ENCODE measurements around the gene SPOCD1. TPM values are rescaled to one million over a fixed set of nuclear protein-coding genes. Genes with fewer than 3 reads are reported as not detected.

SPOCD1 gene
- total RNA-seq, 2 donors from 2014 or later, result 2.0 to 3.1 TPM

- Histone ChIP-seq H3K27ac (ENCODE audit: low read depth, low read length) (peak overlapping the region; percentile 83), H3K9me3 (ENCODE audit: control insufficient read depth, low read length) (no peaks in the 10 kb centered on the region), H3K4me1 (ENCODE audit: control insufficient read depth, insufficient read depth, low read length) (peaks cover 12% of the 10 kb centered on the region), H3K4me3 (ENCODE audit: low read length) (peak overlapping the region; percentile 90), H3K9ac (ENCODE audit: extremely low read depth, low read length, poor library complexity, severe bottlenecking) (peak overlapping the region; percentile 77), H3K27me3 (ENCODE audit: control insufficient read depth, insufficient read depth, low read length, poor library complexity, severe bottlenecking) (no peaks in the 10 kb centered on the region), H3K36me3 (ENCODE audit: control insufficient read depth, insufficient read depth, low read length) (no peaks in the 10 kb centered on the region)
- WGBS, 2 experiments (ENCODE audit: insufficient coverage in 1 of 2, insufficient read length in 1 of 2), result 6 to 7% methylated on average over 26 to 39 of the region's 39 CpGs
- no peak for TF ChIP-seq CTCF (conservative IDR thresholded peaks at IDR 0.05)
- H3K36me3 Mint-ChIP-seq (ENCODE audit: low read depth), result no peaks in the 10 kb centered on the region
- H3K4me1 Mint-ChIP-seq, result peaks cover 16% of the 10 kb centered on the region
- H3K27me3 Mint-ChIP-seq (ENCODE audit: insufficient read depth), result peaks cover 6% of the 10 kb centered on the region
- no peaks in the 10 kb centered on the region for H3K9me3 Mint-ChIP-seq
- peak overlapping the region; percentile 77 for H3K4me3 Mint-ChIP-seq
- peak; percentile 98 for DNase-seq
- peak overlapping the region; percentile 95 for H3K27ac Mint-ChIP-seq
Measured at GRCh38 chr1:31788138-31788824, 27.5 kb downstream of the SPOCD1 start.

- DNase-seq, result no peak
- Mint-ChIP-seq H3K27me3 (ENCODE audit: insufficient read depth) (peaks cover 6% of the 10 kb centered on the region), H3K4me3 (peak overlapping the region; percentile 77), H3K4me1 (peaks cover 21% of the 10 kb centered on the region), H3K9me3 (no peaks in the 10 kb centered on the region), H3K36me3 (ENCODE audit: low read depth) (no peaks in the 10 kb centered on the region), H3K27ac (peak overlapping the region; percentile 95)
- no peaks in the 10 kb centered on the region for H3K27me3 ChIP-seq (ENCODE audit: control insufficient read depth, insufficient read depth, low read length, poor library complexity, severe bottlenecking)
- no peak for TF ChIP-seq CTCF (conservative IDR thresholded peaks at IDR 0.05)
- peaks cover 15% of the 10 kb centered on the region for H3K4me1 ChIP-seq (ENCODE audit: control insufficient read depth, insufficient read depth, low read length)
- WGBS, 2 experiments (ENCODE audit: insufficient coverage in 1 of 2, insufficient read length in 1 of 2), result 89% methylated on average over 1 of the region's 1 CpG; no CpG with 5 or more reads in 1 of the 2 experiments
- no peaks in the 10 kb centered on the region for H3K36me3 ChIP-seq (ENCODE audit: control insufficient read depth, insufficient read depth, low read length)
- H3K4me3 ChIP-seq (ENCODE audit: low read length), result peak overlapping the region; percentile 90
- no peak overlapping the region for H3K9ac ChIP-seq (ENCODE audit: extremely low read depth, low read length, poor library complexity, severe bottlenecking)
- no peaks in the 10 kb centered on the region for H3K9me3 ChIP-seq (ENCODE audit: control insufficient read depth, low read length)
- no peak overlapping the region for H3K27ac ChIP-seq (ENCODE audit: low read depth, low read length)
Measured at GRCh38 chr1:31787786-31788137, 28.1 kb downstream of the SPOCD1 start.

GRCh38 chr1:31787261-31787660 is 28.6 kb downstream of the SPOCD1 start:
- Mint-ChIP-seq H3K9me3 (no peaks in the 10 kb centered on the region), H3K36me3 (ENCODE audit: low read depth) (no peaks in the 10 kb centered on the region), H3K4me3 (peak overlapping the region; percentile 77), H3K4me1 (peaks cover 26% of the 10 kb centered on the region), H3K27ac (no peak overlapping the region), H3K27me3 (ENCODE audit: insufficient read depth) (peaks cover 6% of the 10 kb centered on the region)
- Histone ChIP-seq H3K9ac (ENCODE audit: extremely low read depth, low read length, poor library complexity, severe bottlenecking) (no peak overlapping the region), H3K4me1 (ENCODE audit: control insufficient read depth, insufficient read depth, low read length) (peaks cover 20% of the 10 kb centered on the region), H3K27me3 (ENCODE audit: control insufficient read depth, insufficient read depth, low read length, poor library complexity, severe bottlenecking) (no peaks in the 10 kb centered on the region), H3K9me3 (ENCODE audit: control insufficient read depth, low read length) (no peaks in the 10 kb centered on the region), H3K27ac (ENCODE audit: low read depth, low read length) (no peak overlapping the region), H3K36me3 (ENCODE audit: control insufficient read depth, insufficient read depth, low read length) (no peaks in the 10 kb centered on the region), H3K4me3 (ENCODE audit: low read length) (no peak overlapping the region)
- DNase-seq, result peak; percentile 49
- no peak for TF ChIP-seq CTCF (conservative IDR thresholded peaks at IDR 0.05)
- 96 to 100% methylated on average over 3 of the region's 3 CpGs for WGBS, 2 experiments (ENCODE audit: insufficient coverage in 1 of 2, insufficient read length in 1 of 2)
